GM12892 (cell line): ENCODE measurements around the gene ZNF747.

Experiments used
- DNase-seq: peaks from one replicate; pipeline ENCODE4 v3.0.0; 2011; ENCODE audit not compliant: insufficient read length
- FAIRE-seq: peaks from 2 replicates; lab custom pipeline; 2011; peaks lifted over from hg19 to GRCh38; lab: Jason Lieb, UNC
- POLR2A ChIP-seq: IDR thresholded peaks from 2 replicates; pipeline ENCODE4 v1.6.1; 2011; ENCODE audit warnings: low read depth, low read length, control low read depth
- POLR2AphosphoS5 ChIP-seq: IDR thresholded peaks from 2 replicates; pipeline ENCODE4 v1.6.1; 2011; ENCODE audit warnings: low read depth, low read length, control low read depth
- TAF1 ChIP-seq: IDR thresholded peaks from 2 replicates; pipeline ENCODE4 v1.6.1; 2011; ENCODE audit warnings: low read depth, mild to moderate bottlenecking, control low read depth, low read length, borderline replicate concordance

ZNF747 gene

DNA sequence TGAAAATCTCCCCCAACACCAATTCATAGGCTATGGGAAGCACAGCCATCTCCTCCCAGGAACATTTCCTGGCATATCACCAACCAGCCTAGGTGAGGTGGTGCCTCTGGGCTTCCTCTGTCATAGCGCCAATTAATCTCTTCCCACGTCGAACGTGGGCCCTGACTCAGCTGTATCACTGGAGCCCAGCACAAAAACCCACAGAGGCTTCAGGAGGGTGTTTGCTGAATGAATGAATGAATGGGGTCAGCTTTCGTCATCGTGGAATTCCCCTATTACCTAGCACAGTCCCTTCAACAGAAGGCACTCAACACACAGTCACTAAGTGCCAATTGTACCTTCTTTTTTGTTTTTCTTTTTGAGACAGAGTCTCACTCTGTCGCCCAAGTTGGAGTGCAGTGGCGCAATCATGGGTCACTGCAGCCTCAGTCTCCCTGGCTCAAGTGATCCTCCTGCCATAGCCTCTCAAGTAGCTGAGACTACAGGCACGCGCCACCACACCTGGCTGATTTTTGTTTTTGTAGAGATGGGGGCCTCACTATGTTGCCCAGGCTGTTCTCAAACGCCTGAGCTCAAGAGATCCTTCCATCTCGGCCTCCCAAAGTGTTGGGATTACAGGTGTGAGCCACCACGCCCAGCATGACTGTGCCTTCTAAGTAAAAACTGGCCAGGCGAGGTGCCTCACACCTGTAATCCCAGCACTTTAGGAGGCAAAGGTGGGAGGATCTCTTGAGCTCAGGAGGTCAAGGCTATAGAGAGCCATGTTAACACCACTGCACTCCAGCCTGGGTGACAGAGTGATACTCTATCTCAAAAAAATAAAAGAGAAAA, 32.7 kb upstream of the ZNF747 start:
- DNase-seq (no peak), FAIRE-seq (no peak)
- TF ChIP-seq TAF1 (no peak), POLR2A (no peak), POLR2AphosphoS5 (no peak)

- DNase-seq (no peak), FAIRE-seq (no peak)
- TF ChIP-seq POLR2AphosphoS5 (no peak), POLR2A (no peak), TAF1 (no peak)
Measured at GRCh38 chr16:30566531-30566930, 31.9 kb upstream of the ZNF747 start.

DNA sequence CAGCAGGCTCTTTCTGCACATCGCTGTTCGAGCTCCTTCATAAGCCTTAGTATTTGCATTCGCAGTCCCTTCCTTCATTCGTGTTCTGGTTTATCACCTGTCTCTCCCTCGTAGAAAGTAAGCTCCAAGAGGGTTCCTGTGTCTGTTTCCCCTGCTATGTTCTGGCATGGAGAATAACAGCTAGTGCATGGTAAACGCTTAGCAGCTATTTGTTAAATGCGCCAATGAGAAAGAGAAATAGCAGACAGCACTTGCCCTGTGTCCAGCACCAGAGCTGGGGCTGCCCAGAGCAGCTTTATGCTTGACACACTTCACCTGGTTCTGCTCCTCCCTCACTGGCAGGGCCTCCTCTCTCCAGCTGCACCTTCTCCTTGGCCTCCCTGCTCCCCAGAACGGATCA, 31.3 kb upstream of the ZNF747 start:
- TF ChIP-seq POLR2AphosphoS5 (no peak), TAF1 (no peak), POLR2A (no peak)
- FAIRE-seq (no peak), DNase-seq (no peak)

- DNase-seq = no peak
- TF ChIP-seq POLR2AphosphoS5 (no peak), TAF1 (no peak), POLR2A (no peak)
- FAIRE-seq = no peak
Measured at GRCh38 chr16:30565526-30565925, 30.9 kb upstream of the ZNF747 start.

DNA sequence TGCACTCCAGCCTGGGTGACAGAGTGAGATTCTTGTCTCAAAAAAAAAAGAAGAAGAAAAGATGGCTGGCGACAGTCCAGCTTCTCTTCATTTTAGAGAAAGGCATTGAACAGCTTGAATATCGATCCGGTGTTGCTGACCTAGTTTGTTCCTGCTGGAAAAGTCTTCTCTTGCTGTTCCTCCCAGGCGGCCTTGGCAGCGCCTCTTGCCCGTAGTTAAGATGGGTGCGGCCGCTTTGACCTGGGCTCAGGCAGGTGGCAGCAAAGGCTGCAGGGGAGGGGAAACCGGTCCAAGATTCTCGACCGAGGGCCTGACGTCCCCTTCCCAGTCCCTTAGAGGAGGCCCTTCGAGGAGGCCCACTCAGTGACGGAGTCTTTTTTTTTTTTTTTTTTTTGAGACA, 27.4 kb upstream of the ZNF747 start:
- TF ChIP-seq POLR2A (no peak), POLR2AphosphoS5 (no peak), TAF1 (no peak)
- FAIRE-seq (no peak), DNase-seq (no peak)

GRCh38 chr16:30561089-30561816, 26.6 kb upstream of the ZNF747 start:
- DNase-seq (peak; percentile 47), FAIRE-seq (no peak)
- TF ChIP-seq POLR2A (peak; percentile 62; the same call in 1 of the 2 replicates), POLR2AphosphoS5 (no peak)

DNA sequence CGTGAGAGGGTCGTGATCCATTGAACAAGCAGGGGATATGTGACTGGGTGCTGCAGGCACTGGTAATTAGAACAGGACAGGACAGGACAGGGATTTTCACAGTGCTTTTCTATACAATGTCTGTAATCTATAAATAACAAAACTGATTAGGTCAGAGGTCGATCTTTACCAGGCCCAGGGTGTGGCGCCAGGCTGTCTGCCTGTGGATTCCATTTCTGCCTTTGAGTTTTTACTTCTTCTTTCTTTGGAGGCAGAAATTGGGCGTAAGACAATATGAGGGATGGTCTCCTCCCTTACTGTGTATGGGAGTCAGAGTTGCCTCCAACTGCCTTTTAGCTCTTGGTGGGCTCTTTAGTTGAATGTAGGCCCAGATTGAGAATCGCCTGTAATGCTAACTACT, 25.0 kb upstream of the ZNF747 start:
- DNase-seq = no peak
- TF ChIP-seq TAF1 (no peak), POLR2AphosphoS5 (no peak), POLR2A (no peak)
- no peak for FAIRE-seq

DNA sequence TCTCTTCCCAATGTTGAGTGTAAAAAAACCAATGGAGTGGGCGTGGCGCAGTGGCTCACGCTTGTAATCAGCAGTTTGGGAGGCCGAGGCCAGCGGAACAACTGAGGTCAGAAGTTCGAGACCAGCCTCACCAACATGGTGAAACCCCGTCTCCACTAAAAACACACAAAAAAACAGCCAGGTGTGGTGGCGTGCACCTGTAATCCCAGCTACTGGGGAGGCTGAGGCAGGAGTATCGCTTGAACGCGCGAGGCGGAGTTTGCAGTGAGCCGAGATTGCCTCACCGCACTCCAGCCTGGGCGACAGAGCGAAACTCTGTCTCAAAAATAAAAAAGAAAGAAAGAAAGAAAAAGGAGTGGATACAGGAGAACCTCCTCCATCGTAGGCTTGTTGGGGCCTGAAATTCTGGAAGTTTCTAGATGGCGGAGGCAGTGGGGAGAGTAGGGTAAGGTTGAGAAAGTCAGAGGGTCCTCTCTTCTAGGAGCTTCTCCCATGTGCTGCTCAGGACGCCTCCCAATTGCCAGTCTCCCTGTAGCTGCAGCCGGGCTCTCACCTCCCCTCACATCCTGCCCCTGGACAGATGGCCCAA, 24.2 kb upstream of the ZNF747 start:
- DNase-seq (no peak), FAIRE-seq (no peak)
- TF ChIP-seq POLR2AphosphoS5 (no peak), POLR2A (no peak), TAF1 (no peak)

GRCh38 chr16:30557957-30558788, 23.5 kb upstream of the ZNF747 start, which contains the start of gene ZNF764:
Gene ZNF764, minus strand, starts transcription at chr16:30558374. Its CDS starts 192 bp downstream, at chr16:30558182.
- TF ChIP-seq POLR2AphosphoS5 = no peak; the same call in 1 of the 2 replicates
- 0 out of 2 replicates have a peak, but pooled peaks have one; percentile 15 for TF ChIP-seq TAF1
- TF ChIP-seq POLR2A = peak; percentile 45; the same call in 1 of the 2 replicates
- peak; percentile 97 for FAIRE-seq
- DNase-seq = peak; percentile 94

DNA sequence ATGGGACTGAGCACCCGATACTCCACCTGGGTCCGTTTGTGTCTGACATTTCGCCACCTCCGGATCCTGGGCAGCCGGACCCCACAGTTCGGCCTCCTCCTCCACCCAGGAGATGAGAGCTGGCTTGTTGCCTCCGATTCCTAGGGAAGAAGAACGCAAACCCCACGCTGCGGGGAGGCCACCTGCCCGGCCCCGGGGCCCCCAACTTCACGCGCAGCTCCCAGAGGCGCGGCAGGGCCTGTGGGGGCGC, 23.0 kb upstream of the ZNF747 start:
- peak; percentile 57 for DNase-seq
- no peak for FAIRE-seq
- TF ChIP-seq TAF1 (no peak), POLR2A (no peak), POLR2AphosphoS5 (no peak)

GRCh38 chr16:30556125-30556473, 21.4 kb upstream of the ZNF747 start:
- FAIRE-seq = no peak
- TF ChIP-seq POLR2AphosphoS5 = no peak
- no peak for TF ChIP-seq TAF1
- TF ChIP-seq POLR2A = no peak
- DNase-seq = no peak
